ENCODE data around the gene CSF2.

DNA sequence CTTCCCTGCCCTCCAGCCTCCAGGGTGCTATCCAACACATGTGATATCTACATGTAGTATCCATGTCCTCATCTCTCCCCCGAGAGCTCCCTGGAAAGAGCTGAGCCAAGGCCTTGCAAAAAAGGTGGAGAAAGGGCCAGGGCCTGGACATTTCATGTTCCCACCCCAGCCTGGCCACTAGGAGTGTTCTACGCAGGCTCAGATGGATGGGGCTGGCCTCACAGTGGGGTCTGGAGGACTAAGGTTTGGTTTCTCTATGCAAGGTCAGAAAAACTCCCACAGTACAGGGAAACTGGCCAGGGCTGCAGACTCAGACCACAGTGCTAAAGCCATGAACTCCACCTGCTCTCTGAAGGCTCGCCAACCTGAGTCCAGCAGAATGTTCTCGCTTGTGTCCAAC is 1.5 kb upstream of the CSF2 start:
- TF ChIP-seq, protein P1, sequence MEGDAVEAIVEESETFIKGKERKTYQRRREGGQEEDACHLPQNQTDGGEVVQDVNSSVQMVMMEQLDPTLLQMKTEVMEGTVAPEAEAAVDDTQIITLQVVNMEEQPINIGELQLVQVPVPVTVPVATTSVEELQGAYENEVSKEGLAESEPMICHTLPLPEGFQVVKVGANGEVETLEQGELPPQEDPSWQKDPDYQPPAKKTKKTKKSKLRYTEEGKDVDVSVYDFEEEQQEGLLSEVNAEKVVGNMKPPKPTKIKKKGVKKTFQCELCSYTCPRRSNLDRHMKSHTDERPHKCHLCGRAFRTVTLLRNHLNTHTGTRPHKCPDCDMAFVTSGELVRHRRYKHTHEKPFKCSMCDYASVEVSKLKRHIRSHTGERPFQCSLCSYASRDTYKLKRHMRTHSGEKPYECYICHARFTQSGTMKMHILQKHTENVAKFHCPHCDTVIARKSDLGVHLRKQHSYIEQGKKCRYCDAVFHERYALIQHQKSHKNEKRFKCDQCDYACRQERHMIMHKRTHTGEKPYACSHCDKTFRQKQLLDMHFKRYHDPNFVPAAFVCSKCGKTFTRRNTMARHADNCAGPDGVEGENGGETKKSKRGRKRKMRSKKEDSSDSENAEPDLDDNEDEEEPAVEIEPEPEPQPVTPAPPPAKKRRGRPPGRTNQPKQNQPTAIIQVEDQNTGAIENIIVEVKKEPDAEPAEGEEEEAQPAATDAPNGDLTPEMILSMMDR (IDR thresholded peaks at IDR 0.05) = no peak
- no peak for TF ChIP-seq ZFX (IDR thresholded peaks at IDR 0.05; ENCODE audit: borderline replicate concordance)

Measured in 22Rv1 (cell line).